PC-3 (cell line): ENCODE data around the gene LINGO3. TPM values are rescaled to one million over a fixed set of nuclear protein-coding genes. Genes with fewer than 3 reads are reported as not detected.

ENCODE experiments used
- ATAC-seq: fragments of 200-7000 bp; cut with Tn5 transposase; 2 replicates; pipeline ENCODE4 v1.9.1; 2020; ENCODE audit warnings: mild to moderate bottlenecking, moderate library complexity
- BruUV-seq: library from RNA; stranded (reverse); fragments of 400-500 nt; replicated peaks from 2 replicates; lab custom pipeline; 2021; lab: Mats Ljungman, UMichigan
- CTCF ChIA-PET: fragments of 300-600 bp; sonication (Branson Sonifier 250); formaldehyde crosslinking; loops from one replicate; lab custom pipeline; 2022; ENCODE audit warnings: antibody characterized with exemption; lab: Charles Lee
- POLR2A ChIA-PET: fragments of 300-600 bp; sonication (Branson Sonifier 250); formaldehyde crosslinking; loops from one replicate; lab custom pipeline; 2022; ENCODE audit warnings: antibody characterized with exemption; ENCODE audit not compliant: unreplicated experiment; lab: Charles Lee
- DNase-seq: peaks from one replicate; pipeline ENCODE4 v3.0.0-alpha.2; 2015
- H2AFZ ChIP-seq: fragments of 300-600 bp; sonication (generic); 2 replicates; pipeline ENCODE4 v1.6.0; 2016; ENCODE audit warnings: antibody characterized with exemption, low read length
- H3F3A ChIP-seq: fragments of 300-600 bp; sonication (generic); one replicate; pipeline ENCODE4 v1.6.0; 2017; ENCODE audit warnings: antibody characterized with exemption, low read length, control low read depth, mild to moderate bottlenecking; ENCODE audit not compliant: unreplicated experiment
- H3K27ac ChIP-seq: fragments of 300-600 bp; sonication (generic); 2 replicates; pipeline ENCODE4 v1.5.1; 2016; ENCODE audit warnings: mild to moderate bottlenecking, low read length
- H3K27me3 ChIP-seq: fragments of 300-600 bp; sonication (generic); 2 replicates; pipeline ENCODE4 v1.6.1; 2016; ENCODE audit warnings: low read length, mixed read lengths
- H3K36me3 ChIP-seq: fragments of 300-600 bp; sonication (generic); 2 replicates; pipeline ENCODE4 v1.6.1; 2016; ENCODE audit warnings: low read depth, mixed run types, low read length, mixed read lengths
- H3K4me1 ChIP-seq: fragments of 300-600 bp; sonication (generic); 2 replicates; pipeline ENCODE4 v1.5.1; 2016; ENCODE audit warnings: low read length; ENCODE audit not compliant: insufficient read depth
- H3K4me2 ChIP-seq: fragments of 300-600 bp; sonication (generic); 2 replicates; pipeline ENCODE4 v1.6.0; 2016; ENCODE audit warnings: low read length
- H3K4me3 ChIP-seq: fragments of 300-600 bp; sonication (generic); 2 replicates; pipeline ENCODE4 v1.5.1; 2016; ENCODE audit warnings: mild to moderate bottlenecking, low read length, mixed read lengths
- H3K79me2 ChIP-seq: fragments of 300-600 bp; sonication (generic); 2 replicates; pipeline ENCODE4 v1.6.1; 2017; ENCODE audit warnings: low read length, mixed read lengths
- H3K9ac ChIP-seq: fragments of 300-600 bp; sonication (generic); 2 replicates; pipeline ENCODE4 v1.6.0; 2016; ENCODE audit warnings: mild to moderate bottlenecking, low read length
- H3K9me2 ChIP-seq: fragments of 300-600 bp; sonication (generic); replicated peaks from 2 replicates; pipeline ENCODE4 v1.6.1; 2016; ENCODE audit warnings: mixed run types, low read length, mixed read lengths
- H3K9me3 ChIP-seq: fragments of 300-600 bp; sonication (generic); 2 replicates; pipeline ENCODE4 v1.6.1; 2016; ENCODE audit warnings: low read length, mixed read lengths
- H4K20me1 ChIP-seq: fragments of 300-600 bp; sonication (generic); 2 replicates; pipeline ENCODE4 v1.6.1; 2016; ENCODE audit warnings: low read length, mixed read lengths
- CTCF ChIP-seq: fragments of 300-600 bp; sonication (generic); conservative IDR thresholded peaks from 2 replicates; pipeline ENCODE4 v1.5.1; 2017; ENCODE audit warnings: antibody characterized with exemption, low read depth, mild to moderate bottlenecking, low read length
- EZH2 ChIP-seq: fragments of 300-600 bp; sonication (generic); IDR thresholded peaks from one replicate; pipeline ENCODE4 v1.6.1; 2017; ENCODE audit warnings: antibody characterized with exemption, mild to moderate bottlenecking, low read length; ENCODE audit not compliant: unreplicated experiment
- EZH2phosphoT487 ChIP-seq: fragments of 300-600 bp; sonication (generic); IDR thresholded peaks from 2 replicates; pipeline ENCODE4 v1.6.1; 2018; ENCODE audit warnings: mild to moderate bottlenecking, antibody characterized with exemption, low read length, borderline replicate concordance
- intact Hi-C: fragments of 100-400 bp; cut with micrococcal nuclease; formaldehyde crosslinking; loops from 2 replicates; pipeline ENCODE4 v1.9.0; 2023
- total RNA-seq: library from RNA; depleted of rRNA; stranded (reverse); fragments of >200 nt; gene quantifications from 2 replicates; pipeline ENCODE4 v1.2.3, GENCODE V29; 2014

The LINGO3 gene
- total RNA-seq, 1 experiment from 2014 or later = not detected

GRCh38 chr19:2353887-2354592, 46.1 kb upstream of the LINGO3 start:
- H3K27me3 ChIP-seq = peaks cover 4% of the 10 kb centered on the region; the same call in 1 of the 2 replicates
- TF ChIP-seq EZH2phosphoT487 (no peak), CTCF (no peak)
- no peak overlapping the region for H3K27ac ChIP-seq
- no peaks in the 10 kb centered on the region for H3K9me3 ChIP-seq
- no peak overlapping the region for H3K9ac ChIP-seq
- DNase-seq (no peak), ATAC-seq (no peak)
- ChIA-PET CTCF (no interaction called here), POLR2A (no interaction called here)
- no peaks in the 10 kb centered on the region for H3K79me2 ChIP-seq
- no peak overlapping the region for H3K4me2 ChIP-seq
- no peaks in the 10 kb centered on the region for H3K36me3 ChIP-seq
- no peak overlapping the region for H2AFZ ChIP-seq
- H3K4me3 ChIP-seq = no peak overlapping the region
- H3K9me2 ChIP-seq = no peaks in the 10 kb centered on the region
- no peaks in the 10 kb centered on the region for H3F3A ChIP-seq
- no peaks in the 10 kb centered on the region for H3K4me1 ChIP-seq
- intact Hi-C loops = no loop called here
- BruUV-seq = no TSS peak
- no peaks in the 10 kb centered on the region for H4K20me1 ChIP-seq

GRCh38 chr19:2353159-2353886, 45.4 kb upstream of the LINGO3 start:
- no TSS peak for BruUV-seq
- H4K20me1 ChIP-seq = no peaks in the 10 kb centered on the region
- H3F3A ChIP-seq = no peaks in the 10 kb centered on the region
- no peaks in the 10 kb centered on the region for H3K4me1 ChIP-seq
- DNase-seq (no peak), ATAC-seq (no peak)
- POLR2A ChIA-PET = no interaction called here
- H3K27ac ChIP-seq = no peak overlapping the region
- no peaks in the 10 kb centered on the region for H3K36me3 ChIP-seq
- no peak overlapping the region for H2AFZ ChIP-seq
- no peaks in the 10 kb centered on the region for H3K27me3 ChIP-seq
- no peak overlapping the region for H3K4me2 ChIP-seq
- H3K79me2 ChIP-seq = no peaks in the 10 kb centered on the region
- no peak overlapping the region for H3K9ac ChIP-seq
- intact Hi-C loops = no loop called here
- H3K9me3 ChIP-seq = no peaks in the 10 kb centered on the region
- no peak overlapping the region for H3K4me3 ChIP-seq
- CTCF ChIA-PET = no interaction called here
- H3K9me2 ChIP-seq = no peaks in the 10 kb centered on the region
- TF ChIP-seq EZH2phosphoT487 (no peak), EZH2 (no peak), CTCF (no peak)

DNA sequence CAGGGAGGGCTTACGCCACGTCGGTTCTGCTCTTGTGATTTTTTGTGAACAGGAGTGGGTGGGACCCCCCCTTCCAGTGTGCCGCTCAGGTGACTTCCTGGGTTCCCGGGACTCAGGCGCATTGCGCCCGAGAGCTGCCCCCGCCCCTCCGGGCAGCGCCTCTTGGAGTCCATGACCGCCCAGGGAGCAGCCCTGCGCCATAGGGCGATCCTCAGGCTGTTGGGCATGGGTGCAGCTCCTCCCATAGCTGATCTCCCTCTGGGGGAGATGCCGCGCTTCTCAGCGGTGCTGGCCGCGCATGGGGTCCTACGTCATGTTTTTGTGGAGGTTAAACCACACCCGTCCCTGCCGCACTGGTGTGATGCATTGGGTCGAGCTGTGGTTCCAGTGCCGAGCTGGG, 44.2 kb upstream of the LINGO3 start:
- H3K9me3 ChIP-seq = no peaks in the 10 kb centered on the region
- H3K4me1 ChIP-seq = no peaks in the 10 kb centered on the region
- POLR2A ChIA-PET = no interaction called here
- H3K36me3 ChIP-seq = no peaks in the 10 kb centered on the region
- H3K9ac ChIP-seq = no peak overlapping the region
- no peak overlapping the region for H2AFZ ChIP-seq
- no peak overlapping the region for H3K27ac ChIP-seq
- TF ChIP-seq CTCF = no peak
- TF ChIP-seq EZH2phosphoT487 = no peak
- TF ChIP-seq EZH2 = no peak
- H3K4me2 ChIP-seq = no peak overlapping the region
- no peak overlapping the region for H3K4me3 ChIP-seq
- CTCF ChIA-PET = no interaction called here
- BruUV-seq = no TSS peak
- no peaks in the 10 kb centered on the region for H3F3A ChIP-seq
- intact Hi-C loops = no loop called here
- no peaks in the 10 kb centered on the region for H3K9me2 ChIP-seq
- ATAC-seq (no peak), DNase-seq (no peak)
- no peaks in the 10 kb centered on the region for H3K79me2 ChIP-seq
- H3K27me3 ChIP-seq = no peaks in the 10 kb centered on the region
- no peaks in the 10 kb centered on the region for H4K20me1 ChIP-seq
